ENCODE measurements around the gene MDP1.
"Not testable (repeated sequence)": the region's sequence is repeated elsewhere in the genome, so short reads cannot be mapped to it uniquely, and the experiment has no call there.

Gene MDP1

DNA sequence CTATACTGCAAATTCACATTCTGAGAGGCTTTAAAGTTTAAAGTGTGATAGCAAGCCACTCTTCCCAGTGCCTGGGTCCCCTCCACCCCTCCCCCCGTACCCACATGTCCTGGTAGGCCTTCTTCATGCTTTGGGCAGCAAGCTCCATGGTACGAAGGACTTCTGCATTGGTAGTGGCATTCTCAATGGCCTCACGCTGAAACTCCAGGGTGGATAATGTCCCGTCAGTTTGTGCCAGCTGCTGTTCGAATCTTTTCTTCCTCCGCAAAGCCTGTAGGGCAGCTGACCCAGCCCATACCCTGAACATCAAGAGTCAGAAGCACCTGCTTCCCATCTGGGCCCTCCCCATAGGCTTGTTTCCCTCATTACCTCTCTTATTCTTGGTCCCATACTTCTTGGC is 4.6 kb downstream of the MDP1 start:
- Histone ChIP-seq H3K27ac (peak overlapping the region; percentile 97), H3K27me3 (no peaks in the 10 kb centered on the region), H3K36me3 (peaks cover 48% of the 10 kb centered on the region), H3K9me3 (no peaks in the 10 kb centered on the region), H3K4me1 (ENCODE audit: control insufficient read depth in 1 of 2, insufficient read depth in 1 of 2, low read depth in 1 of 2, low read length in 1 of 2) (peaks cover 26 to 33% of the 10 kb centered on the region in 2 experiments), H3K4me3 (ENCODE audit: low read depth in 1 of 2, low read length in 1 of 2) (no peak overlapping the region)
- TF ChIP-seq, protein P1, sequence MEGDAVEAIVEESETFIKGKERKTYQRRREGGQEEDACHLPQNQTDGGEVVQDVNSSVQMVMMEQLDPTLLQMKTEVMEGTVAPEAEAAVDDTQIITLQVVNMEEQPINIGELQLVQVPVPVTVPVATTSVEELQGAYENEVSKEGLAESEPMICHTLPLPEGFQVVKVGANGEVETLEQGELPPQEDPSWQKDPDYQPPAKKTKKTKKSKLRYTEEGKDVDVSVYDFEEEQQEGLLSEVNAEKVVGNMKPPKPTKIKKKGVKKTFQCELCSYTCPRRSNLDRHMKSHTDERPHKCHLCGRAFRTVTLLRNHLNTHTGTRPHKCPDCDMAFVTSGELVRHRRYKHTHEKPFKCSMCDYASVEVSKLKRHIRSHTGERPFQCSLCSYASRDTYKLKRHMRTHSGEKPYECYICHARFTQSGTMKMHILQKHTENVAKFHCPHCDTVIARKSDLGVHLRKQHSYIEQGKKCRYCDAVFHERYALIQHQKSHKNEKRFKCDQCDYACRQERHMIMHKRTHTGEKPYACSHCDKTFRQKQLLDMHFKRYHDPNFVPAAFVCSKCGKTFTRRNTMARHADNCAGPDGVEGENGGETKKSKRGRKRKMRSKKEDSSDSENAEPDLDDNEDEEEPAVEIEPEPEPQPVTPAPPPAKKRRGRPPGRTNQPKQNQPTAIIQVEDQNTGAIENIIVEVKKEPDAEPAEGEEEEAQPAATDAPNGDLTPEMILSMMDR (IDR thresholded peaks at IDR 0.05), result no peak

DNA sequence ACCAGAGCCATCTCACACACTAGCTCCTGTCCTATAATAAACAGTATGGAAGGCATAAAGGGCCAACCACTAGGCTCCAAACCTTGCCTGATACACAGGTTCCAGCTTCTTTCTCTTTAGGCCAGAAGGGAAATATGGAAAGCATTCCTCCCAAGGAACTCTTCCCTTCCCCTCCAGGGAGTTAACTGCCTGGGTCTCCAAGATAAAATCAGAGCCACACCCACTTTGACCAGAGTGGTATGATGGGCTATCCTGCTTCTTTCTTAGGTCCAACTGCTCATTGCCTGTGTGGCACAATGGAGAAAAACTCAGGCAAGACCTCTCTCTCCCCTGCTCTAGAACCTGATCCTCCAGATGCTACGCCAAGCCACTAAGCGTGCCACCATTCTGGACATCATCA is 8.2 kb downstream of the MDP1 start:
- TF ChIP-seq, protein P1 (IDR thresholded peaks at IDR 0.05), result no peak
- peaks cover 58% of the 10 kb centered on the region for H3K36me3 ChIP-seq
- H3K27ac ChIP-seq, result no peak overlapping the region
- H3K4me1 ChIP-seq (ENCODE audit: control insufficient read depth in 1 of 2, insufficient read depth in 1 of 2, low read depth in 1 of 2, low read length in 1 of 2), result peaks cover 0 to 5% of the 10 kb centered on the region in 2 experiments
- H3K27me3 ChIP-seq, result no peaks in the 10 kb centered on the region
- no peak overlapping the region for H3K4me3 ChIP-seq (ENCODE audit: low read depth in 1 of 2, low read length in 1 of 2)
- H3K9me3 ChIP-seq, result no peaks in the 10 kb centered on the region

DNA sequence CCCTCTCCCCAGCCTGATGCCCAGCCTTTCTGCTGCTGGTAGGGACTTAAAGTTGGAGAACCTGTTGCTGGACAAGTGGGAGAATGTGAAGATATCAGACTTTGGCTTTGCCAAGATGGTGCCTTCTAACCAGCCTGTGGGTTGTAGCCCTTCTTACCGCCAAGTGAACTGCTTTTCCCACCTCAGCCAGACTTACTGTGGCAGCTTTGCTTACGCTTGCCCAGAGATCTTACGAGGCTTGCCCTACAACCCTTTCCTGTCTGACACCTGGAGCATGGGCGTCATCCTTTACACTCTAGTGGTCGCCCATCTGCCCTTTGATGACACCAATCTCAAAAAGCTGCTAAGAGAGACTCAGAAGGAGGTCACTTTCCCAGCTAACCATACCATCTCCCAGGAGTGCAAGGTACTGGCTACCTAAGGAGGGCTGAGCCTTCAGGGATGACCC is 8.7 kb downstream of the MDP1 start:
- TF ChIP-seq, protein P1 (IDR thresholded peaks at IDR 0.05), result no peak
- H3K4me1 ChIP-seq (ENCODE audit: control insufficient read depth in 1 of 2, insufficient read depth in 1 of 2, low read depth in 1 of 2, low read length in 1 of 2), result no peaks in the 10 kb centered on the region
- H3K4me3 ChIP-seq (ENCODE audit: low read depth in 1 of 2, low read length in 1 of 2), result no peak overlapping the region
- peaks cover 58% of the 10 kb centered on the region for H3K36me3 ChIP-seq
- H3K27me3 ChIP-seq, result no peaks in the 10 kb centered on the region
- no peaks in the 10 kb centered on the region for H3K9me3 ChIP-seq
- no peak overlapping the region for H3K27ac ChIP-seq

DNA sequence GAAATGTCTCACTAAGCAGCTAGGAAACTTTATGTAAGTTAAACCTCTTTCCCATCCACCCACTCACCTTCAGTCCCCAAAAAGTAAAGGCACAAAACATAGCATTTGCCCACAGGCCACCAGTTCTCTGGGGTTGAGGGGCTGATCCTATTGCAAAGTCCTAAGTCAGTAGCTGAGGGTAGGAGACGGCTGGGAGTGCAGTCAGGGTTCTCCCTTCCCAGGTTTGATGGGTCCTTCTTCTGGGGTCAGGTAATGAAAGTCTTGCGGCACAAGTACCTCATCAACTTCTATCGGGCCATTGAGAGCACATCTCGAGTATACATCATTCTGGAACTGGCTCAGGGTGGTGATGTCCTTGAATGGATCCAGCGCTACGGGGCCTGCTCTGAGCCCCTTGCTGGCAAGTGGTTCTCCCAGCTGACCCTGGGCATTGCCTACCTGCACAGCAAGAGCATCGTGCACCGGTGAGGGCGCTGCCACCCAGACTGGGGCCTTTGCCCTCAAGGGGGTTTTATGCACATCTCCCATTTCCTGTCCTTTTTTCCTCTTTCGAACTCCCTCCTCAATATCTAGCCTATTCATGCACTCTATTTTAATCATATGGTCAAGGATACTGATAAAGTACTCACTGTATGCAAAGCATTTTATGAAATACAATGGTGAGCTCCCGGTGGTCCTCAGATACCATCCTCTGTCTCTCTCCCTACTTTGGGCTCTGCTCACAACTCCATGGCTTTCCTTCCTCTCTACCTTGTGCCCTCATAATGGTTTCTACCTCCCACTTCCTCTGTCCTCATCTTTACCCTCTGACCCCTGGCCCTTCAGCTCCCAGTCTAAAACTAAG is 9.4 kb downstream of the MDP1 start:
- no peaks in the 10 kb centered on the region for H3K9me3 ChIP-seq
- H3K27ac ChIP-seq, result no peak overlapping the region
- H3K36me3 ChIP-seq, result peaks cover 61% of the 10 kb centered on the region
- H3K27me3 ChIP-seq, result no peaks in the 10 kb centered on the region
- no peak overlapping the region for H3K4me3 ChIP-seq (ENCODE audit: low read depth in 1 of 2, low read length in 1 of 2)
- H3K4me1 ChIP-seq (ENCODE audit: control insufficient read depth in 1 of 2, insufficient read depth in 1 of 2, low read depth in 1 of 2, low read length in 1 of 2), result no peaks in the 10 kb centered on the region
- TF ChIP-seq, protein P1 (IDR thresholded peaks at IDR 0.05), result no peak

DNA sequence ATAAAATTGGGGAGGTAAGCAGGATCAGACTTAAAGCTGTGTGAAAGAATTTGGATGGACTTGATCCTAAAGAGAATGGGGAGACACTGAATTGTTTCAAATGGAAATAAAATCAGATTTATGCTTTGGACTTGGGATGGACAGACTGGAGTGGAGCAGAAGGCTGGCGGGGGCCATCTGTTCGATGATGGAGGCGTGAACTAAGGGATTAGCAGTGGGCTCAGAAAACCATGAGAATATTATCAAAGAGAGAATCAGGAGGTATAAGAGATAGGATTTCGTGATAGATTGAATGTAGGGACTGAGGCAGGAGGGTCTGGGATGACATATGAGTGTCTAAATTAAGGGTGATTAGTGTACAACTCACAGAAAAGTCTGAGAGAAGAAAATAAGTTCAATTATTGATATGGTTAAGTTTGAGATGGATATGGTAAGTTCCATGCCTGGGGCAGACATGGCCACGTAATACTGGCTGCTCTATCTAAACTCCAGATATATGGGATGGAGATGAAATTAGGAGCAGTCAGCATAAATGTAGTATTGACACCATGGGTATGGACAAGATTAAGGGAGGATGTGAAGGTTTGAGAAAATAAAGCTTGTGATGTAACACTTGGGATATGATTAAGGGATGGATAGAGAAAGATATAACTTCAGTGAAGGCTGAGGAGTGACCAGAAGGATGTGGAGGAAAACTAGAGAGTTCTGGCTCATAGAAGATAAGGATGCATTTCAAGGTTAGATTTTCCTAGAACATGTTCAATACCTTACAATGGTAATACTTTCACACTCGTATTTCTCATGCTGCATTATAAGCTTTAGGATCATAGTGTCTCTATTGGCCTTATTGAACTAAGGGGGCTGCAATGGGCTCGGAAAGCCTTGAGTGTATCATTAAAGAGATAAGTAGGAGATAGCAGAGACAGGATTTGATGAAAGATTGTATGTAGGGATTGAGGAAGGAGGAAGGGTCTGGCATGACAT is 11.4 kb downstream of the MDP1 start:
- H3K27ac ChIP-seq, result no peak overlapping the region
- no peaks in the 10 kb centered on the region for H3K4me1 ChIP-seq (ENCODE audit: control insufficient read depth in 1 of 2, insufficient read depth in 1 of 2, low read depth in 1 of 2, low read length in 1 of 2)
- peaks cover 46% of the 10 kb centered on the region for H3K36me3 ChIP-seq
- TF ChIP-seq, protein P1 (IDR thresholded peaks at IDR 0.05), result no peak
- H3K9me3 ChIP-seq, result no peaks in the 10 kb centered on the region
- H3K27me3 ChIP-seq, result no peaks in the 10 kb centered on the region
- H3K4me3 ChIP-seq (ENCODE audit: low read depth in 1 of 2, low read length in 1 of 2), result no peak overlapping the region

DNA sequence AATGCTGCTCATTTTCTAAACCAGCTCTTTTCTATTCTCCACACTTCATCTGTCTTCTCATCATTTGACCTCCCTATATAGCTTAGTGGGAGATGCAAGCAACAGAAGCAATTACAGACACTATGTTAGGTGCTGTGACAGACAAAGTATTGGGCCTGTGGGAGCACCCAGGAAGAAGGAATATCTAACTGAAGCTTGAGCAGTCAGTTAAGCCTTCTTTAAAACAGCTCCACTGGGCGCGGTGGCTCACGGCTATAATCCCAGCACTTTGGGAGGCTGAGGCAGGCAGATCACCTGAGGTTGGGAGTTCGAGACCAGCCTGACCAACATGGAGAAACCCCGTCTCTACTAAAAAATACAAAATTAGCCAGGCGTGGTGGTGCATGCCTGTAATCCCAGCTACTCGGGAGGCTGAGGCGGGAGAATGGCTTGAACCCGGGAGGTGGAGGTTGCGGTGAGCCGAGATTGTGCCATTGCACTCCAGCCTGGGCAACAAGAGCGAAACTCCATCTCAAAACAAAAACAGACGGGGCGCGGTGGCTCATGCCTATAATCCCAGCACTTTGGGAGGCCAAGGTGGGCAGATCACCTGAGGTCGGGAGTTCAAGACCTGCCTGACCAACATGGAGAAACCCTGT is 12.5 kb downstream of the MDP1 start:
- not testable (repeated sequence) for H3K4me1 ChIP-seq (ENCODE audit: control insufficient read depth in 1 of 2, insufficient read depth in 1 of 2, low read depth in 1 of 2, low read length in 1 of 2); H3K27ac ChIP-seq
- H3K36me3 ChIP-seq, result peaks cover 37% of the 10 kb centered on the region

DNA sequence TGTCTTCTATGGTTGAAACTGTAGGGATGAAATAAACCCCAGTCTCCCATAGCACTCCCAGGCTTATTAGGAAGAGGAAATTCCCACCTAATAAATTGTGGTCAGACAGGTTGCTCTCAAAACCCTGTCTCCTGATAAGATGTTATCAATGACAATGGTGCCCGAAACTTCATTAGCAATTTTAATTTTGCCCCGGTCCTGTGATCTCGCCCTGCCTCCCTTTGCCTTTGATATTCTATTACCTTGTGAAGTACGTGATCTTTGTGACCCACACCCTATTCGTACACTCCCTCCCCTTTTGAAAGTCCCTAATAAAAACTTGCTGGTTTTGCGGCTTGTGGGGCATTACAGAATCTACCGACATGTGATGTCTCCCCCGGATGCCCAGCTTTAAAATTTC is 13.3 kb downstream of the MDP1 start:
- H3K36me3 ChIP-seq, result peaks cover 29% of the 10 kb centered on the region
- not testable (repeated sequence) for H3K4me3 ChIP-seq (ENCODE audit: low read depth in 1 of 2, low read length in 1 of 2); H3K27ac ChIP-seq; H3K27me3 ChIP-seq; H3K9me3 ChIP-seq; H3K4me1 ChIP-seq (ENCODE audit: control insufficient read depth in 1 of 2, insufficient read depth in 1 of 2, low read depth in 1 of 2, low read length in 1 of 2)

More for the DNA sequence above, 12.5 kb downstream of the MDP1 start:
- not testable (repeated sequence) for H3K9me3 ChIP-seq; H3K4me3 ChIP-seq (ENCODE audit: low read depth in 1 of 2, low read length in 1 of 2); H3K27me3 ChIP-seq

All from neutrophil (primary cell).